Activated T-helper 9 cell treated with anti-CD3 and anti-CD28 coated beads, Interleukin-2, amount 50 U/mL, for 16 hours (primary cell): Measurements from ENCODE around the gene PPIB.
"Not testable (repeated sequence)": the region's sequence is repeated elsewhere in the genome, so short reads cannot be mapped to it uniquely, and the experiment has no call there.

Source experiments
- DNase-seq: peaks from one replicate; pipeline ENCODE4 v3.0.0-alpha.2; 2020; ENCODE audit warnings: low read depth

PPIB gene

GRCh38 chr15:64141798-64142512 lies 20.9 kb downstream of the PPIB start:
- DNase-seq: no peak

- no peak for DNase-seq
Measured at GRCh38 chr15:64138331-64138941, 24.4 kb downstream of the PPIB start.

GRCh38 chr15:64137226-64137833 lies 25.5 kb downstream of the PPIB start:
- DNase-seq: no peak

- no peak for DNase-seq
Measured at GRCh38 chr15:64136347-64136746, 26.5 kb downstream of the PPIB start.

- no peak for DNase-seq
Measured at GRCh38 chr15:64134345-64134829, 28.4 kb downstream of the PPIB start.

- DNase-seq: no peak
Measured at GRCh38 chr15:64133623-64134344, 29.0 kb downstream of the PPIB start.

- DNase-seq: no peak
Measured at GRCh38 chr15:64132217-64132616, 30.6 kb downstream of the PPIB start.

- DNase-seq: no peak
Measured at GRCh38 chr15:64131547-64131946, 31.3 kb downstream of the PPIB start.

- DNase-seq: no peak
Measured at GRCh38 chr15:64130159-64130558, 32.7 kb downstream of the PPIB start.

- DNase-seq: no peak
Measured at GRCh38 chr15:64127521-64128270, 35.1 kb downstream of the PPIB start.

GRCh38 chr15:64125978-64126377 lies 36.8 kb downstream of the PPIB start:
- no peak for DNase-seq

- no peak for DNase-seq
Measured at GRCh38 chr15:64122936-64123351, 39.9 kb downstream of the PPIB start.

- DNase-seq: no peak
Measured at GRCh38 chr15:64122444-64122843, 40.4 kb downstream of the PPIB start.

- no peak for DNase-seq
Measured at GRCh38 chr15:64121614-64122013, 41.2 kb downstream of the PPIB start.

GRCh38 chr15:64120322-64120721 lies 42.5 kb downstream of the PPIB start:
- DNase-seq: not testable (repeated sequence)

GRCh38 chr15:64117759-64118487 lies 44.9 kb downstream of the PPIB start:
- DNase-seq: no peak

- no peak for DNase-seq
Measured at GRCh38 chr15:64112904-64113303, 49.9 kb downstream of the PPIB start.

- DNase-seq: no peak
Measured at GRCh38 chr15:64112073-64112772, 50.6 kb downstream of the PPIB start.

- no peak for DNase-seq
Measured at GRCh38 chr15:64111679-64112050, 51.2 kb downstream of the PPIB start.

- no peak for DNase-seq
Measured at GRCh38 chr15:64110950-64111678, 51.7 kb downstream of the PPIB start.
